ENCODE data around the gene CARNS1. TPM values are rescaled to one million over a fixed set of nuclear protein-coding genes. Genes with fewer than 3 reads are reported as not detected.
A peak's percentile ranks its signal among the peaks of the same experiment; 100 is the strongest.

CARNS1 gene
- total and polyA plus RNA-seq, 2 of the 13 experiments (the other 11 are each of a cell fraction or from before 2014, with no cell fraction given): not detected

- intact Hi-C loops (cut with micrococcal nuclease; ENCODE audit: unreplicated experiment): no loop called here
These were observed 21.8 kb downstream of the CARNS1 start, which contains the start of gene PTPRCAP for GRCh38 chr11:67437082-67437808. PTPRCAP (minus strand) TSS chr11:67437682; CDS start chr11:67437619, 63 bp downstream.

GRCh38 chr11:67437809-67438157 lies 22.3 kb downstream of the CARNS1 start:
- FAIRE-seq (no peak), DNase-seq (ENCODE audit: low spot score) (no peak), ATAC-seq (no peak)
- H3K27me3 ChIP-seq (ENCODE audit: control insufficient read depth in 1 of 2, insufficient read depth in 2 of 2, low read length in 2 of 2): no peaks in the 10 kb centered on the region
- ChIA-PET POLR2A (interaction anchor here (1.1 to 1.6 kb wide), 3 partner anchors 9 to 31 kb away, joined by 3 to 5 read pairs (median 4); partner anchors contain the start of gene RPS6KB2), CTCF (ENCODE audit: low intra/inter-chr PET ratio, low total read pairs) (no interaction called here)
- no peak overlapping the region for H3K9ac ChIP-seq (ENCODE audit: insufficient read depth, low read depth, low read length)
- intact Hi-C loops (cut with micrococcal nuclease; ENCODE audit: unreplicated experiment) (no loop called here), in situ Hi-C loops (cut with HindIII; ENCODE audit: extremely low pct_ligation_motif_present, low pct_unique_long_range_greater_than_20kb) (no loop called here)
- TF ChIP-seq SP2 (CRISPR knock-in tag; IDR thresholded peaks at IDR 0.05) (no peak), SALL1 (CRISPR knock-in tag; IDR thresholded peaks at IDR 0.05) (0 out of 2 replicates have a peak, but pooled peaks have one; percentile 12)
- no peaks in the 10 kb centered on the region for H3K9me3 ChIP-seq (ENCODE audit: low read length)
- no peaks in the 10 kb centered on the region for H4K20me1 ChIP-seq (ENCODE audit: insufficient read depth, low read length)
- no TSS peak for BruUV-seq (replicated peaks)
- H3K4me1 ChIP-seq (ENCODE audit: insufficient read depth, low read length): peaks cover 8% of the 10 kb centered on the region
- H3K27ac ChIP-seq (ENCODE audit: extremely low read length, insufficient read depth, low read length): no peak overlapping the region
- H3K4me3 ChIP-seq (replicated peaks in 1 of 3; ENCODE audit: insufficient read depth in 1 of 3, low read depth in 2 of 3, low read length in 3 of 3): no peak overlapping the region
- H3K79me2 ChIP-seq (ENCODE audit: insufficient read depth, low read length): peaks cover under 1% of the 10 kb centered on the region
- H2AFZ ChIP-seq (ENCODE audit: low read length): no peak overlapping the region
- 83% methylated on average over 3 of the region's 3 CpGs for WGBS (ENCODE audit: low lambda C conversion rate)
- no peak overlapping the region for H3K4me2 ChIP-seq (ENCODE audit: low read depth, low read length)
- H3K36me3 ChIP-seq (replicated peaks in 1 of 2; ENCODE audit: control insufficient read depth in 1 of 2, insufficient read depth in 2 of 2, low read length in 2 of 2): peaks cover 11 to 20% of the 10 kb centered on the region in 2 experiments; a peak in 4 of 5 replicates

More at GRCh38 chr11:67437082-67437808, 21.8 kb downstream of the CARNS1 start, which contains the start of gene PTPRCAP:
- Histone ChIP-seq H3K36me3 (replicated peaks in 1 of 2; ENCODE audit: control insufficient read depth in 1 of 2, insufficient read depth in 2 of 2, low read length in 2 of 2) (peaks cover 15 to 25% of the 10 kb centered on the region in 2 experiments; a peak in 4 of 5 replicates), H3K79me2 (ENCODE audit: insufficient read depth, low read length) (no peaks in the 10 kb centered on the region), H3K4me1 (ENCODE audit: insufficient read depth, low read length) (peaks cover 3% of the 10 kb centered on the region), H2AFZ (ENCODE audit: low read length) (no peak within 1 kb of the TSS), H3K4me3 (replicated peaks in 1 of 3; ENCODE audit: insufficient read depth in 1 of 3, low read depth in 2 of 3, low read length in 3 of 3) (no peak within 1 kb of the TSS), H4K20me1 (ENCODE audit: insufficient read depth, low read length) (no peaks in the 10 kb centered on the region), H3K27me3 (ENCODE audit: control insufficient read depth in 1 of 2, insufficient read depth in 2 of 2, low read length in 2 of 2) (no peaks in the 10 kb centered on the region), H3K4me2 (ENCODE audit: low read depth, low read length) (no peak within 1 kb of the TSS), H3K9me3 (ENCODE audit: low read length) (no peaks in the 10 kb centered on the region), H3K27ac (ENCODE audit: extremely low read length, insufficient read depth, low read length) (no peak within 1 kb of the TSS), H3K9ac (ENCODE audit: insufficient read depth, low read depth, low read length) (no peak within 1 kb of the TSS)
- no peak for FAIRE-seq
- WGBS (ENCODE audit: low lambda C conversion rate): 92% methylated on average over 9 of the region's 26 CpGs
- no peak for DNase-seq (ENCODE audit: low spot score)
- TF ChIP-seq ZNF143 (CRISPR knock-in tag; IDR thresholded peaks at IDR 0.05) (no peak), NBN (conservative IDR thresholded peaks at IDR 0.05) (no peak), RBM22 (optimal IDR thresholded peaks at IDR 0.05; ENCODE audit: low read length) (peak; percentile 29), POLR2A (IDR thresholded peaks at IDR 0.05; ENCODE audit: insufficient read depth in 1 of 2, low read depth in 2 of 2, low read length in 2 of 2) (0 out of 4 replicates have a peak, but pooled peaks of 1 of the 2 experiments have one; percentile 9)
- POLR2A ChIA-PET: interaction anchor here (1.4 to 1.6 kb wide), 2 partner anchors 9 to 31 kb away, joined by 3 to 4 read pairs; partner anchors contain the start of gene RPS6KB2
- ATAC-seq: no peak
- in situ Hi-C loops (cut with HindIII; ENCODE audit: extremely low pct_ligation_motif_present, low pct_unique_long_range_greater_than_20kb): no loop called here
- no TSS peak for BruUV-seq (replicated peaks)
- CTCF ChIA-PET (ENCODE audit: low intra/inter-chr PET ratio, low total read pairs): no interaction called here
